ENCODE measurements around the gene FMNL2. TPM values are rescaled to one million over a fixed set of nuclear protein-coding genes. Genes with fewer than 3 reads are reported as not detected.

FMNL2 gene
- total RNA-seq, 1 donor from 2014 or later: 3.4 TPM

DNA sequence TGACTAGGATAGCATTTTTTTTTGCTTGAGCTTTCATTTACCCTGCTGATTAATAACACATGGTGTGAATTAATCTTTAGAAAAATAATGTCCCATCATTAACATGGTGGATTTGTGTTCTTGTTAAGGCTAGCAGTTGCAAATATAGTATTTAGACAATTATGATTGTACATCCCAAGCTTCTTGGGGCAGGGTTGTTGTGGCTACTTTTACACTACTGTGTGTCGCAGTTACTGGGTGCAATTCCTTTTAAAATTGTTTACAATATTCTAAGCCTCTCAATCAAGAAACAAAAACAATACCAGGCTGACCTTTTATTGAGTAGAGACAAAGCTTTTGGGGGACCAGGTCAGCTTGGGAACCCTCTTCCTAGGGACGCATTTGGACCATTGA, 2.5 kb downstream of the FMNL2 start:
- DNase-seq (ENCODE audit: low spot score) (no peak), ATAC-seq (no peak)

DNA sequence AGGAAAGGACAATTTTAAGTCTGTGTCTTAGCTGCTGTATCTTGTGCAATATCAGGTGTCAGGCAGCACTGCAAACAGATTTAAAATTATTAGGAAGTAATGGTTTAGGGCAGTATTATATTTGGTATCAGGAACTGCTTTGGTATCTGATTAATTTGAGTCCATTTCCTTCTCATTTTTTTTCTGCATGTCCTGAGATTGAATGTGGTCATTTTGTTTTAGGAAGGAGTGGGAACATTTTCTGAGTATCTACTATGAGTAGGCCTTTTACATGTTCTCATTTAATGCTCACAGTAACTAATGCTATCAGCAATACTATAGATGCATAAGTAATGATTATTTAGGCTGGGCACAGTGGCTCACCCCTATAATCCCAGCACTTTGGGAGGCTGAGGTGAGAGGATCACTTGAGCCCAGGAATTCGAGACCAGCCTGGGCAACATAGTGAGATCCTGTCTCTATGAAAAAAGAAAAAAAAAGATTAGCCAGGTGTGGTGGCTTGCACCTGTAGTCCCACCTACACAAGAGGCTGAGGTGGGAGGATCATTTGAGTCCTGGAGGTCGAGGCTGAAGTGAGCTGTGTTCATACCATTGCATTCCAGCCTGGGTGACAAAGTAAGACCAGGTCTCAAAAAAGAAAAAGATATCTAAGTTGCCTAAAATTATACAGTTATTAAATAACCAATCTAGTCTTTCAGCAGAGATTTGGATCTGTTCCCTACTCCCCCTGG, 4.7 kb downstream of the FMNL2 start:
- DNase-seq (ENCODE audit: low spot score) (no peak), ATAC-seq (no peak)

- DNase-seq (ENCODE audit: low spot score) (no peak), ATAC-seq (no peak)
These were observed 7.5 kb downstream of the FMNL2 start for GRCh38 chr2:152342259-152343046.

DNA sequence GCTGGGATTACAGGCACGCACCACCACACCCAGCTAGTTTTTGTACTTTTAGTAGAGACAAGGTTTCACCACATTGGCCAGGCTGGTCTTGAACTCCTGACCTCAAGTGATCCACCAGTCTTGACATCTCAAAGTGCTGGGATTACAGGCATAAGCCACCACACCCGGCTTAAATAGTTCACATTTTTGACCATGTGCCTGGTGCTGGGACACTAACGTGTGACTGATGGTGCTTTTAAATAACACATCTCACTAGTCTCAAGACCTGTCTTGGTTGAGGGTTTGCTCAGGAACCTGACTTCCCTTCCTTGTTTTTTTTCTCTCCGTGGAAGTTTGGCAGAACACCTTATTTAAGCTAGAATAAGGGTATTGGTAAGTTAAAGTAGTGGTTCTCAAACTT, 8.5 kb downstream of the FMNL2 start:
- no peak for DNase-seq (ENCODE audit: low spot score)
- ATAC-seq: no peak

DNA sequence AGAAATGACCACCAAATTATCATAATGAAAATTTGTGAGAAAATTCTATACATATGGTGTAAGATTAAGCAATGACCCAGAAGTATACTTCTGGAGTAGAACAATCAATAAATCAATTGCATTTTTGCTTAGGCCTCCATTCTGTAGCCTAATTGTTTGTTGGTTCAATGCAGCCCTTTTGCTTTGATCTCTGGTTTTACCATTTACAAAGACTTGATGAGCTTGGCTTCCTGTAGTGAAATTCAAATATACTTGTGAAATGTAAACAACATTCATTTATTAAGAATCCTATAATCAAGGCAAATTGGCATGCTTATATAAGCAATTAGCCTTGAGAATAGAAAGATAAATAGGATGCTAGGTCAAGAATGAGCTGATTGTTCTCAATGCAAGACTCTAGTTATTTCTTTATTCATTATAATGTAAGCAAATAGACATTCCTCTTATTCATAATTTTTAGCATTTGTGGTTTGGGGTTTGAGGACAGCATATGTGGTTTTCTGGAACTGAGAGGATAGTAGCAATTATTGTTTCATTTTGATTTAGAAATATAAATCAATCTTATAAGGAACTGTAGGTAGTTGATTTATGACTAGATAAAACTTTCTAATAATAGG, 9.7 kb downstream of the FMNL2 start:
- ATAC-seq (no peak), DNase-seq (ENCODE audit: low spot score) (no peak)

GRCh38 chr2:152347076-152347475, 12.1 kb downstream of the FMNL2 start:
- ATAC-seq (no peak), DNase-seq (ENCODE audit: low spot score) (no peak)

DNA sequence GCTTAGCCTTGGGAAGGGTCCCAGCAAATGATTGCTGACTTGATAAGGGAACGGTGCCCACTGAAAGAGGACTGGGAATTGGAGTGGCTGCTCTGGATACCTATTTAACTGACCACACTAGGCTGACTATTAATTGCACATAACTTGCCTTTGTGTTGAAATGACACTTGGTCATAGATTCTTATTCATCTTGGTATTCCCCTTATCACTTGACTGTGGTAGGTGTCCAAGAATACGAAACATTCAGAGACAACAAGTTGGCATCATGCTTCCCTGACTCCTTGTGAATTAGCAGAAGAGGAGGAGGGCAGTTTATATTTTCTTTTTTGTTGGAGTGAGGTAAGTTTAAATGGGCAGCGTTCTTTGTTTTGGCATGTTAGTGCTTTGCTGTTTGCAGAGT, 13.4 kb downstream of the FMNL2 start:
- DNase-seq (ENCODE audit: low spot score) (no peak), ATAC-seq (no peak)

- no peak for DNase-seq (ENCODE audit: low spot score)
- ATAC-seq: no peak
These were observed 14.4 kb downstream of the FMNL2 start for GRCh38 chr2:152349416-152349815.

- DNase-seq (ENCODE audit: low spot score): no peak
- no peak for ATAC-seq
These were observed 15.2 kb downstream of the FMNL2 start for GRCh38 chr2:152350155-152350679.

GRCh38 chr2:152352616-152353015, 17.6 kb downstream of the FMNL2 start:
- DNase-seq (ENCODE audit: low spot score) (no peak), ATAC-seq (no peak)

GRCh38 chr2:152353364-152353763, 18.4 kb downstream of the FMNL2 start:
- ATAC-seq (no peak), DNase-seq (ENCODE audit: low spot score) (no peak)

DNA sequence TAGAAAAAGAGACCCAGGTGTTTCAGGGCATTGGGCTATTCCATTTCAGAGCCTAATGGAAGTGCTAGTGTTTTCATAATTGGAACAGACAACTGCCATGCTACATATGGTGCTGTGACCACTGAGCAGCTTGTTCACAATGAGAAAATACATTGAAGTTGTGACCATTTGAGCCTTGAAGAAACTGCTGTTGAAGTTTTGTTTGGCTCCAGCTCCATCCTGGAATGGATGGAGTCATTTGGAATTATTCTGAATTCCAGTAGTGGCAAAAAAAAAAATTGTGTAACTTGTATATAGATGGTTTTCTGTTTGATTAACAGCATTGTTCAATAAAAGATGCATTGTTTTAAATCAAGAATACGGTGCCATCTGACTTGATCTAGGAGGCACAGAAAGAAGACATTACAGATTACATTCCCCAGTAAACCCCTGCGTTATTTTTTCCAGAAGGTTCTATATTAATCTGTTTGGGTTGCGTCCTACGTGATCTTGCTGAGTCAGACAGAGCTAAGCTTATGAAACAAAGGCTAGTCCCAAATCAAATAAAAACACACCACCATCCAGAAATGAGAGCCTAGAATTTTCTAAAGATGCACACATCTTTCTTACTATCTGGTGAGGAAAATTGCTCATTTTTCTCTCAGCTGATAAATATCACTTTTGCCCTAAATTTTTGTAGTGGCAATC, 19.2 kb downstream of the FMNL2 start:
- ATAC-seq (no peak), DNase-seq (ENCODE audit: low spot score) (no peak)

DNA sequence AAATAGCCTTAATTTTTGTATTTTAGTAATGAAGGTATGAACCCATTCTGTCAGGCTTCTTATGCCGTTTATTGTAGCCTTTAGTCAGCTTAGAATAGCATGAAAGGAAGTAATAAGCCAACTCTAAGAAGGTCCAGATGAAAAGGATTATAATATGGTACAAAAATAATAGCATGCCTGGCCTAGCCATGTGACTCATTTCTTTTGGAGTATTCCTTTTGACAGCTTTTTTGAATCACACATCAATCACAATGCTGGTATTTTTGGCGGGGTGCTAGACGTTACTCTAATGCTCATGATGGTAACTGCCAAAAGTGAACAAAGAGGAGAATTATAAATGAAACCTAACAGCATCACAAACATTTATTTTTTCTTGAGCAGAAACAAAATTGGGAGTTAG, 19.9 kb downstream of the FMNL2 start:
- ATAC-seq: no peak
- DNase-seq (ENCODE audit: low spot score): no peak

- no peak for ATAC-seq
- DNase-seq (ENCODE audit: low spot score): no peak
These were observed 20.4 kb downstream of the FMNL2 start for GRCh38 chr2:152355409-152355831.

DNA sequence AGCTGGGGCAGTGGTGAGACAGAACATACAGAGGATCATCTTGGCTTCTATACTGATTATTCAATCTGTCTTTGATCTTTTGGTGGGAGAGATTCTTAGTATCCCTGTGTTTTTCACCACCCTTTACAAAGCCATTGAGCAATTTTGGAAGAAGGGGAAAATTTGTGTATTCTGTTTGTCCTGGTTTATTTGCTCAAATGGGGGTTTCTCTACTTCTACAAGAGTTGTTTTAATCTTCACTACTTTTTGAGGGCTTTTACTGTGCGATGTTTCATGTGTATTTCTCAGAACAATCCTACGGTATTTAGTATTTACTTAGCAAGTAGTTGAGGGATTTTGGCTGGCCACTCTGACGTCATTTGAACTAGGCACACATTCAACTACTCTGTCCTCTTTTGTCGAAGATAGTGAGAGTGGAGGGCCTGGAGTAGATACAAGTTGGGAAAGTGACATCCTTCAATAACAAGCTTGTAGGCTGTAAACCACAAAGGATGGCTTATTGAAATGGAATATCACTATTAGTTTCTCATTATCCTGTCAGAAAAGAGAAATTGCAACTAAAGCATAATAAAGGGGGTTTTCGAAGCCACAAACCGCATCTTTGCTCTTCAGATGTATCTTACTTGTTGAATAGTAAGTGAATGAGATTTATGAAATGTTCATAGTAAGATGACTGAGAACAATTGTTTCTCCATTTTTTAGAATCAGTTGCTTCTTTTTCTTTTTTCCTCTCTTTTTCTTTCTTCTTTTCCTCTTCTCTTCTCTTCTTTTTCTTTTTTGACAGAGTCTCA, 24.8 kb downstream of the FMNL2 start:
- no peak for DNase-seq (ENCODE audit: low spot score)
- ATAC-seq: no peak

- ATAC-seq (no peak), DNase-seq (ENCODE audit: low spot score) (no peak)
These were observed 29.0 kb downstream of the FMNL2 start for GRCh38 chr2:152363936-152364335.

DNA sequence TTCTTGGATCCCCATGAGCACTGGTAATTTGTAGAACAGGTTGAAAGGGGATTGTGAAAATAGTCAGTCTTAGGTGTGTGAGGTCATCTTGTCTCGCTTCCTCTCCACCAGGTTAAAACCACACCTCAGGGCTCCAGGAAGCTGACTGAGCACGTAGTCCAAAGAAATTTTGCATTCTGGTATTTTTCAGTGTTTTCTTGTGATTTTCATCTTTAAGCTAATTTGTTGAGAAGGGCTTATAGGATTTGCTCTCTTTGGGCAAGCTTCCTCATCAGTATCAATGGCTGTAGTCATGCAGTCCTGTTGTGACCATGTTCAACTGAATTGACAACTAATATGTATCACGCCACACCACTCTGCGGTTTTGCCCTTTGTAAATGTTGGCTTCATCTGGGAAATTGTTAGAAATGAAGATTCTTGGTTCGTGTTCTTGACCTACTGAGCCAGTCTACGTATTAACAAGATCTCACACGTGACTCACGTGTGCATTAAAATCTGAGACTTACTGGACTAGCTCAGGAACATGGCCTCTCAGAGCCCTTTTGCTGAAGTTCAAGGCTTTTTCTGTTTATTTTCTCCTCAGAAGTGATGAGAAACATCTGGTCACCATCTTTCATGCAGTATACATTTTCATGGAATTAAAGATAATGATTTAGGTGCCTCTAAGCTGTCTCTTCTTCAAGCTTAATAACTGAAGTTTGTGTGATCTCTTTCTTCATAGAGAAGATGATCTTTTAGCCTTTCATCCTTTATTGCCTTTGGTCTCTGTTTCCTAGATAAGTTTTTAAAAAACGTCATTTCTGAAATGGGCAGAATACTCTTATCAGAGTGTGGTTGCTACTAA, 32.8 kb downstream of the FMNL2 start:
- DNase-seq (ENCODE audit: low spot score) (no peak), ATAC-seq (no peak)

GRCh38 chr2:152369176-152369860, 34.3 kb downstream of the FMNL2 start:
- DNase-seq (ENCODE audit: low spot score) (no peak), ATAC-seq (no peak)

DNA sequence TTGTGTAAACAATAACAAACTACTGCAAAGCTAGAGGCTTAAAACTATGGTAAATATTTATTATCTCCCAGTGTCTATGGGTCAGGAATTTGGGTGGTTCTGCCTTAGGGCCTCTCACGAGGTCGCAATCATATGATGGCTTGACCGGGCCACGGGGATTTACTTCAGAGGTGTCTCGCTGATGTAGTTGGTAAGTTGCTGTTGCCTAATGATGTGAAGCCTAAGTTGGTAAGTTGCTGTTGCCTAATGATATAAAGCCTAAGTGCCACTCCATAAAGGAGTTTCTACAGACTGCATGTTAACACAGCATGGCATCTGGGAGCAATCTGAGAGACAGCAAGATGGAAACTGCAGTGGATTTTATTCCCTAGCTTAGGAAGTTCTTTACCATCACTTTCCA, 35.8 kb downstream of the FMNL2 start:
- DNase-seq (ENCODE audit: low spot score) (no peak), ATAC-seq (no peak)

Measured in left lobe of liver (tissue), 2 donors.